ENCODE results near the gene PPP1R26. TPM values are rescaled to one million over a fixed set of nuclear protein-coding genes. Genes with fewer than 3 reads are reported as not detected.

The PPP1R26 gene
- total and polyA plus RNA-seq, 9 of the 15 experiments (the other 6 are each of a cell fraction or from before 2014, with no cell fraction given) = 0.77 to 26.8 (median 9.3) TPM

DNA sequence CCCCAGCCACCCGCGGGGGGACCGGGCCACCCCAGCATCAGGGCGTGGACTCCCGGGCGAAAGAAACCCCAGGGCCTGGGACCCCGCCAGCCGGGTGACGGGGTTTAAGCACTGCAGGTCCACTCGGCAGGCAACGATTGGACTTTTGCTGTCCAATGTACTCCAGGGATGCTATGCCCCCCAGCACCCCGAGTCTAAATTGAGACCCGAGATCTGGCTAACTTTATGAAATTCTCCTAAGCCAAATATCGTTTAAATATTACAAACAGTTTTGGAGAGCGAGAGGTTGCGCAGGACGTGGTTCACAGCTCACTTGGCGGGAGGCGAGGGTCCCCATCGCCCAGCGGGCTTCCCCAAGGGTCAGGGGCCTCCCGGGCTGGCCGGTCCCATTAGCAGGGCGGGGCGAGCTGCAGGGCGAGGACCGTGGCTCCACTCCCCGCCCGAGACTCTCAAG is 20.5 kb downstream of the PPP1R26 start:
- peak overlapping the region; percentile 78 for H3K4me3 ChIP-seq
- H3K27me3 ChIP-seq (ENCODE audit: control insufficient read depth in 2 of 2, insufficient read depth in 2 of 2, low read length in 2 of 2) = no peaks in the 10 kb centered on the region
- H3K36me3 ChIP-seq (ENCODE audit: control insufficient read depth, insufficient read depth, low read length) = peaks cover 37% of the 10 kb centered on the region
- H3K9me1 ChIP-seq (ENCODE audit: control insufficient read depth, insufficient read depth, low read length) = no peaks in the 10 kb centered on the region
- BruUV-seq (replicated peaks) = no TSS peak
- peak overlapping the region; percentile 92 to 93; a peak in 3 of 4 replicates for H3K9ac ChIP-seq (ENCODE audit: insufficient read depth in 1 of 2, low read depth in 2 of 2, low read length in 2 of 2)
- in situ Hi-C loops (cut with MboI) = no loop called here
- peak overlapping the region; percentile 88 for H3K4me2 ChIP-seq (ENCODE audit: insufficient read depth, low read length)
- no peak overlapping the region; the same call in 2 of the 3 replicates for H3K27ac ChIP-seq (ENCODE audit: extremely low read depth, low read depth, low read length)
- POLR2A ChIA-PET = interaction anchor here (0.7 kb wide), 1 partner anchor 13 kb away, joined by 3 read pairs; no protein-coding TSS in a partner anchor
- 1% methylated on average over 23 of the region's 29 CpGs for WGBS (ENCODE audit: insufficient coverage, low coverage, missing lambda C conversion rate)
- peaks cover 21% of the 10 kb centered on the region for H4K20me1 ChIP-seq (replicated peaks; ENCODE audit: control insufficient read depth, insufficient read depth, low read length)
- intact Hi-C loops (cut with micrococcal nuclease) = loop anchor here (2.0 kb wide), 1 partner anchor 59 kb away; no protein-coding TSS in a partner anchor
- no peaks in the 10 kb centered on the region for H3K9me3 ChIP-seq (replicated peaks; ENCODE audit: control insufficient read depth, insufficient read depth, low read depth, low read length)
- DNase-seq (ENCODE audit: extremely low read depth in 1 of 4, low spot score in 3 of 4) = no peak
- CTCF ChIA-PET (ENCODE audit: low intra/inter-chr PET ratio) = interaction anchor here (0.7 kb wide), 1 partner anchor 1707 kb away, joined by 3 read pairs; no protein-coding TSS in a partner anchor
- H3K4me1 ChIP-seq (replicated peaks in 1 of 2; ENCODE audit: control insufficient read depth in 2 of 2, insufficient read depth in 2 of 2, low read length in 2 of 2) = peaks cover 8 to 64% of the 10 kb centered on the region in 2 experiments
- peak; percentile 16 for ATAC-seq
- H3K79me2 ChIP-seq (ENCODE audit: control insufficient read depth, insufficient read depth, low read length) = peaks cover 41% of the 10 kb centered on the region
- FAIRE-seq = no peak
- peak overlapping the region; percentile 89 for H2AFZ ChIP-seq (ENCODE audit: low read depth, low read length)
- TF ChIP-seq SAP30 (IDR thresholded peaks at IDR 0.05; ENCODE audit: borderline replicate concordance, insufficient read depth, low read depth, low read length, poor library complexity, severe bottlenecking) (peak; percentile 11), ZNF143 (CRISPR knock-in tag; IDR thresholded peaks at IDR 0.05) (0 out of 2 replicates have a peak, but pooled peaks have one; percentile 35), FOXP1 (CRISPR knock-in tag; IDR thresholded peaks at IDR 0.05) (0 out of 2 replicates have a peak, but pooled peaks have one; percentile 44), ZNF197 (CRISPR knock-in tag; IDR thresholded peaks at IDR 0.05; ENCODE audit: low read depth) (peak; percentile 59; the same call in 1 of the 2 replicates), ZBTB7A (IDR thresholded peaks at IDR 0.05; ENCODE audit: borderline replicate concordance, control insufficient read depth, low read depth, low read length) (no peak), TRIM28 (IDR thresholded peaks at IDR 0.05) (no peak), GATAD2B (IDR thresholded peaks at IDR 0.05; ENCODE audit: borderline replicate concordance) (0 out of 2 replicates have a peak, but pooled peaks have one; percentile 32), CTBP1 (IDR thresholded peaks at IDR 0.05; ENCODE audit: borderline replicate concordance) (no peak), NRF1 (conservative IDR thresholded peaks at IDR 0.05 in 1 of 2, IDR thresholded peaks at IDR 0.05 in 1 of 2) (peak in 1 of 2 experiments; percentile 11; a peak in 2 of 4 replicates), GTF2E2 (tag; IDR thresholded peaks at IDR 0.05) (peak; percentile 54; the same call in 1 of the 2 replicates)
- TF ChIP-seq, protein P1, sequence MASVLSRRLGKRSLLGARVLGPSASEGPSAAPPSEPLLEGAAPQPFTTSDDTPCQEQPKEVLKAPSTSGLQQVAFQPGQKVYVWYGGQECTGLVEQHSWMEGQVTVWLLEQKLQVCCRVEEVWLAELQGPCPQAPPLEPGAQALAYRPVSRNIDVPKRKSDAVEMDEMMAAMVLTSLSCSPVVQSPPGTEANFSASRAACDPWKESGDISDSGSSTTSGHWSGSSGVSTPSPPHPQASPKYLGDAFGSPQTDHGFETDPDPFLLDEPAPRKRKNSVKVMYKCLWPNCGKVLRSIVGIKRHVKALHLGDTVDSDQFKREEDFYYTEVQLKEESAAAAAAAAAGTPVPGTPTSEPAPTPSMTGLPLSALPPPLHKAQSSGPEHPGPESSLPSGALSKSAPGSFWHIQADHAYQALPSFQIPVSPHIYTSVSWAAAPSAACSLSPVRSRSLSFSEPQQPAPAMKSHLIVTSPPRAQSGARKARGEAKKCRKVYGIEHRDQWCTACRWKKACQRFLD (CRISPR knock-in tag; IDR thresholded peaks at IDR 0.05) = 0 out of 2 replicates have a peak, but pooled peaks have one; percentile 27
- TF ChIP-seq, protein P2, sequence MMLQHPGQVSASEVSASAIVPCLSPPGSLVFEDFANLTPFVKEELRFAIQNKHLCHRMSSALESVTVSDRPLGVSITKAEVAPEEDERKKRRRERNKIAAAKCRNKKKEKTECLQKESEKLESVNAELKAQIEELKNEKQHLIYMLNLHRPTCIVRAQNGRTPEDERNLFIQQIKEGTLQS (IDR thresholded peaks at IDR 0.05) = no peak
- TF ChIP-seq, protein P2 (CRISPR knock-in tag; conservative IDR thresholded peaks at IDR 0.05) = peak; percentile 51; the same call in 1 of the 2 replicates
- TF ChIP-seq, protein P3, sequence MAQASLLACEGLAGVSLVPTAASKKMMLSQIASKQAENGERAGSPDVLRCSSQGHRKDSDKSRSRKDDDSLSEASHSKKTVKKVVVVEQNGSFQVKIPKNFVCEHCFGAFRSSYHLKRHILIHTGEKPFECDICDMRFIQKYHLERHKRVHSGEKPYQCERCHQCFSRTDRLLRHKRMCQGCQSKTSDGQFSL (CRISPR knock-in tag; IDR thresholded peaks at IDR 0.05) = no peak; the same call in 1 of the 2 replicates
- TF ChIP-seq, protein P3 (tag; IDR thresholded peaks at IDR 0.05) = peak in 1 of 2 experiments; percentile 7; a peak in 1 of 4 replicates
- TF ChIP-seq, protein P4, sequence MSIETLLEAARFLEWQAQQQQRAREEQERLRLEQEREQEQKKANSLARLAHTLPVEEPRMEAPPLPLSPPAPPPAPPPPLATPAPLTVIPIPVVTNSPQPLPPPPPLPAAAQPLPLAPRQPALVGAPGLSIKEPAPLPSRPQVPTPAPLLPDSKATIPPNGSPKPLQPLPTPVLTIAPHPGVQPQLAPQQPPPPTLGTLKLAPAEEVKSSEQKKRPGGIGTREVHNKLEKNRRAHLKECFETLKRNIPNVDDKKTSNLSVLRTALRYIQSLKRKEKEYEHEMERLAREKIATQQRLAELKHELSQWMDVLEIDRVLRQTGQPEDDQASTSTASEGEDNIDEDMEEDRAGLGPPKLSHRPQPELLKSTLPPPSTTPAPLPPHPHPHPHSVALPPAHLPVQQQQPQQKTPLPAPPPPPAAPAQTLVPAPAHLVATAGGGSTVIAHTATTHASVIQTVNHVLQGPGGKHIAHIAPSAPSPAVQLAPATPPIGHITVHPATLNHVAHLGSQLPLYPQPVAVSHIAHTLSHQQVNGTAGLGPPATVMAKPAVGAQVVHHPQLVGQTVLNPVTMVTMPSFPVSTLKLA (conservative IDR thresholded peaks at IDR 0.05) = peak; percentile 2 to 52; a peak in 1 of 4 replicates

All from K562 (cell line).